DOHH2 (cell line): ENCODE results near the gene PPP1R3G.

Experiments used
- EZH2phosphoT487 ChIP-seq: fragments of 200-600 bp; sonication (generic); IDR thresholded peaks from 2 replicates; pipeline ENCODE4 v1.6.1; 2017; ENCODE audit warnings: borderline replicate concordance, mild to moderate bottlenecking, antibody characterized with exemption, low read length, moderate library complexity, mixed read lengths
- TF ChIP-seq, protein P1 (sequence below): fragments of 200-600 bp; sonication (generic); IDR thresholded peaks from one replicate; pipeline ENCODE4 v1.5.1; 2014; ENCODE audit warnings: antibody characterized with exemption, mild to moderate bottlenecking, low read depth, low read length; ENCODE audit not compliant: poor library complexity, severe bottlenecking

DNA sequence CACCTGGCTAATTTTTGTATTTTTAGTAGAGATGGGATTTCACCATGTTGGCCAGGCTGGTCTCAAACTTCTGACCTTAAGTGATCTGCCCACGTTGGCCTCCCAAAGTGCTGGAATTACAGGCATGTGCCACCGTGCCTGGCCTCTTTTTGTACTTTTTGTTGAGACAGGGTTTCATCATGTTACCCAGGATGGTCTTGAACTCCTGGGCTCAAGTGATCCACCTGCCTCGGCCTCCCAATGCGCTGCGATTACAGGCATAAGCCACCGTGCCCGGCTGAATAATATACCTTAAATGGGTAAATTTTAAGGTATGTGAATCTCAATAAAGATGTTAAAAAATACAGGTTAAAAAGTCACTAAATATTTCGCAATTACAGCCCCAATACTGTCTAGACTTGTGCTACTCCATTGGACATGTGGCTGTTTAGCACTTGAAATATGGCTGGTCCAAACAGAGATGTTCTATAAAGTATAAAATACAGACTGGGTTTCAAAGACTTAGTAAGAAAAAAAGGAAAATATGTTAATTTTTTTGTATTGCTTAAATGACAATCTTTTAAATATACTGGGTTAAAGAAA is 42.1 kb downstream of the PPP1R3G start:
- TF ChIP-seq, protein P1, sequence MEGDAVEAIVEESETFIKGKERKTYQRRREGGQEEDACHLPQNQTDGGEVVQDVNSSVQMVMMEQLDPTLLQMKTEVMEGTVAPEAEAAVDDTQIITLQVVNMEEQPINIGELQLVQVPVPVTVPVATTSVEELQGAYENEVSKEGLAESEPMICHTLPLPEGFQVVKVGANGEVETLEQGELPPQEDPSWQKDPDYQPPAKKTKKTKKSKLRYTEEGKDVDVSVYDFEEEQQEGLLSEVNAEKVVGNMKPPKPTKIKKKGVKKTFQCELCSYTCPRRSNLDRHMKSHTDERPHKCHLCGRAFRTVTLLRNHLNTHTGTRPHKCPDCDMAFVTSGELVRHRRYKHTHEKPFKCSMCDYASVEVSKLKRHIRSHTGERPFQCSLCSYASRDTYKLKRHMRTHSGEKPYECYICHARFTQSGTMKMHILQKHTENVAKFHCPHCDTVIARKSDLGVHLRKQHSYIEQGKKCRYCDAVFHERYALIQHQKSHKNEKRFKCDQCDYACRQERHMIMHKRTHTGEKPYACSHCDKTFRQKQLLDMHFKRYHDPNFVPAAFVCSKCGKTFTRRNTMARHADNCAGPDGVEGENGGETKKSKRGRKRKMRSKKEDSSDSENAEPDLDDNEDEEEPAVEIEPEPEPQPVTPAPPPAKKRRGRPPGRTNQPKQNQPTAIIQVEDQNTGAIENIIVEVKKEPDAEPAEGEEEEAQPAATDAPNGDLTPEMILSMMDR = no peak
- no peak for TF ChIP-seq EZH2phosphoT487
